DND-41 (cell line): Measurements from ENCODE around the gene COQ10A.

ENCODE experiments used
- ATAC-seq: fragments of 200-7000 bp; cut with Tn5 transposase; 3 replicates; pipeline ENCODE4 v1.9.1; 2021; ENCODE audit warnings: low read depth; ENCODE audit not compliant: insufficient read depth
- DNase-seq: peaks from one replicate; pipeline ENCODE4 v3.0.0-alpha.2; 2020
- H2AFZ ChIP-seq: 2 replicates; pipeline ENCODE4 v1.6.0; 2012; ENCODE audit warnings: low read depth, low read length
- H3K27ac ChIP-seq: 2 replicates; pipeline ENCODE4 v1.5.1; 2012; ENCODE audit warnings: low read length, inconsistent platforms
- H3K27me3 ChIP-seq: fragments of 200-600 bp; sonication (generic); 2 replicates; pipeline ENCODE4 v1.6.0; 2012; ENCODE audit warnings: low read length, mild to moderate bottlenecking, inconsistent platforms; ENCODE audit not compliant: insufficient read depth, poor library complexity
- H3K36me3 ChIP-seq: 2 replicates; pipeline ENCODE4 v1.5.1; 2012; ENCODE audit warnings: low read length, inconsistent platforms; ENCODE audit not compliant: insufficient read depth
- H3K4me1 ChIP-seq: 2 replicates; pipeline ENCODE4 v1.5.1; 2012; ENCODE audit warnings: mild to moderate bottlenecking, low read length; ENCODE audit not compliant: insufficient read depth
- H3K4me2 ChIP-seq: 2 replicates; pipeline ENCODE4 v1.6.0; 2012; ENCODE audit warnings: mild to moderate bottlenecking, moderate library complexity, low read length, inconsistent platforms; ENCODE audit not compliant: insufficient read depth
- H3K4me3 ChIP-seq, 2 experiments: fragments of 200-600 bp in 1 of 2; shearing (Covaris generic) in 1 of 2; 2 replicates each; pipeline ENCODE4 v1.5.1; 2012 to 2016; ENCODE audit warnings: inconsistent platforms in 2 of 2, low read length in 2 of 2, mild to moderate bottlenecking in 2 of 2, low read depth in 1 of 2, moderate library complexity in 1 of 2
- H3K79me2 ChIP-seq: 2 replicates; pipeline ENCODE4 v1.6.0; 2012; ENCODE audit warnings: low read length, inconsistent platforms; ENCODE audit not compliant: insufficient read depth
- H3K9ac ChIP-seq: 2 replicates; pipeline ENCODE4 v1.6.0; 2012; ENCODE audit warnings: low read depth, mild to moderate bottlenecking, inconsistent platforms, low read length, moderate library complexity
- H3K9me3 ChIP-seq: 2 replicates; pipeline ENCODE4 v1.5.1; 2012; ENCODE audit warnings: low read length, moderate library complexity, mild to moderate bottlenecking, inconsistent platforms; ENCODE audit not compliant: insufficient read depth, severe bottlenecking
- H4K20me1 ChIP-seq: 2 replicates; pipeline ENCODE4 v1.6.0; 2012; ENCODE audit warnings: low read length; ENCODE audit not compliant: insufficient read depth
- CTCF ChIP-seq: IDR thresholded peaks from 2 replicates; pipeline ENCODE4 v1.5.1; 2012; ENCODE audit warnings: borderline replicate concordance, low read length, moderate library complexity, mild to moderate bottlenecking; ENCODE audit not compliant: poor library complexity, severe bottlenecking; ENCODE audit errors: extremely low read depth
- EZH2 ChIP-seq: IDR thresholded peaks from 3 replicates; pipeline ENCODE4 v1.6.1; 2012; ENCODE audit warnings: borderline replicate concordance, low read depth, mild to moderate bottlenecking, moderate library complexity, low read length, inconsistent platforms; ENCODE audit not compliant: severe bottlenecking

COQ10A gene

GRCh38 chr12:56229082-56229481, 37.7 kb upstream of the COQ10A start:
- no peak for DNase-seq
- H4K20me1 ChIP-seq, result no peaks in the 10 kb centered on the region
- H3K9me3 ChIP-seq, result no peaks in the 10 kb centered on the region
- TF ChIP-seq CTCF (no peak), EZH2 (no peak)
- H3K27me3 ChIP-seq, result no peaks in the 10 kb centered on the region
- ATAC-seq, result no peak
- H3K4me2 ChIP-seq, result no peak overlapping the region
- no peak overlapping the region for H3K9ac ChIP-seq
- H3K36me3 ChIP-seq, result peaks cover 17% of the 10 kb centered on the region
- peaks cover 19% of the 10 kb centered on the region for H3K4me1 ChIP-seq
- no peak overlapping the region for H3K4me3 ChIP-seq
- no peak overlapping the region for H3K27ac ChIP-seq
- no peak overlapping the region for H2AFZ ChIP-seq
- H3K79me2 ChIP-seq, result peaks cover 18% of the 10 kb centered on the region

- Histone ChIP-seq H4K20me1 (no peaks in the 10 kb centered on the region), H2AFZ (no peak within 1 kb of the TSS), H3K9ac (no peak within 1 kb of the TSS), H3K27ac (no peak within 1 kb of the TSS), H3K4me1 (peaks cover 14% of the 10 kb centered on the region), H3K36me3 (peaks cover 17% of the 10 kb centered on the region), H3K27me3 (no peaks in the 10 kb centered on the region), H3K79me2 (peaks cover 11% of the 10 kb centered on the region), H3K4me3 (no peak within 1 kb of the TSS), H3K4me2 (no peak within 1 kb of the TSS), H3K9me3 (no peaks in the 10 kb centered on the region)
- no peak for DNase-seq
- TF ChIP-seq CTCF, result no peak
- TF ChIP-seq EZH2, result no peak
- no peak for ATAC-seq
Measured at GRCh38 chr12:56229916-56230431, 36.8 kb upstream of the COQ10A start, which contains the start of gene SLC39A5. Gene SLC39A5, plus strand, starts transcription at chr12:56230051. Its CDS starts 1,224 bp downstream, at chr12:56231275.

- no peak overlapping the region for H3K4me2 ChIP-seq
- H3K27ac ChIP-seq, result no peak overlapping the region
- no peak for TF ChIP-seq EZH2
- no peak for TF ChIP-seq CTCF
- H3K4me1 ChIP-seq, result peaks cover 7% of the 10 kb centered on the region
- no peak overlapping the region for H3K9ac ChIP-seq
- ATAC-seq (no peak), DNase-seq (no peak)
- no peaks in the 10 kb centered on the region for H3K9me3 ChIP-seq
- no peak overlapping the region for H3K4me3 ChIP-seq
- H3K36me3 ChIP-seq, result peaks cover 11% of the 10 kb centered on the region
- H3K79me2 ChIP-seq, result peaks cover 4% of the 10 kb centered on the region
- H4K20me1 ChIP-seq, result no peaks in the 10 kb centered on the region
- no peaks in the 10 kb centered on the region for H3K27me3 ChIP-seq
- H2AFZ ChIP-seq, result no peak overlapping the region
Measured at GRCh38 chr12:56230432-56231183, 36.1 kb upstream of the COQ10A start.
